T-helper 1 cell treated with Interleukin-12 subunit alpha and Interleukin-12 subunit beta and Interleukin-4 antibody, amounts not matched to agents 30 ng/mL and 1 ng/mL, for 36 hours (primary cell): ENCODE data around the gene MAPK8IP1. TPM values are rescaled to one million over a fixed set of nuclear protein-coding genes. Genes with fewer than 3 reads are reported as not detected.

Experiments used
- intact Hi-C: fragments of 100-400 bp; cut with micrococcal nuclease; formaldehyde crosslinking; loops from one replicate; pipeline ENCODE4 v1.15.1; 2024
- total RNA-seq: library from RNA; stranded (reverse); gene quantifications from 2 replicates; pipeline ENCODE4 v1.2.3, GENCODE V29; 2022

MAPK8IP1 gene
- total RNA-seq = 0.96 and 1.9 TPM in 2 replicates

GRCh38 chr11:45885274-45885920 is at the start of gene MAPK8IP1:
TSS of gene MAPK8IP1 (plus strand) at chr11:45885651. CDS start at chr11:45885821, 170 bp downstream.
- intact Hi-C loops = loop anchor here (1.0 kb wide), 5 partner anchors 14 to 80 kb away; partner anchors contain the start of genes CRY2 and SLC35C1

- intact Hi-C loops = no loop called here
Measured at GRCh38 chr11:45839204-45839603, 46.2 kb upstream of the MAPK8IP1 start.

- intact Hi-C loops = loop anchor here (10.0 kb wide), 2 partner anchors 755 to 1275 kb away; partner anchors contain the start of genes AMBRA1 and CD82
Measured at GRCh38 chr11:45840251-45840650, 45.2 kb upstream of the MAPK8IP1 start.

DNA sequence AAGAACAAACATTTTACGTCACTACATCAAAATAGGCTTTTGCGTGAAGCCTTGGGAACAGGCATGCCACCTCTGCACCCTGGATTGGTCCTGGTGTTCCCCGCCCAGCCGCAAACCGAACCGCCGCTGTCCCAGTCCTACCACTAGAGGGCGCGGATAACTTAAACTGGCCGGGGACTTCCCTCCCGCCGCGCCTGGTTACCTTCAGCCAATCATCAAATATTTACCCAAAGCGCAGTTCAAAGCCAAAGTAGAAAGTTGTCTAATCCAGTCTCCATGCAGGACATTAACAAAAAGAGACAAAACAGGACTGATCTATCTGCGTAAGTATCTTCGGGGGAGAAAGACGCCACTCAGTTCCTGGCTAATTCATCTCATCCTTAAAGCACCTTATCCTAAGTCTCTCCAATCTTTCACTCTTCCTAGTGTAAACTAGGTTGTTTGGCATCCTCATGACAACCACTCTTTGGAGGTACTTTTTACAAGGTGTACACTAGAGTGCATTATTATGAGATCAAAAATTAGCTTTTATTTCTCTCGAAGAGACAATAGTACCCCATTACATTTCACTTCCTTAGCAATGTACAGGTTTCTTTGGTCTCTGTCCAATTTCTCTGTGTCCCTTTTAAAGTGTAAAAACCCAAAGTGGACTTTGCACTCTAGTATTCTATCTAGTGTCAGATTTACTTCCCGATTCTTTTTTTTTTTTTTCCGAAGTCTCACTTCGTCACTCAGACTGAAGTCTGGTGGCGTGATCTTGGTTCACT is 42.1 kb upstream of the MAPK8IP1 start:
- intact Hi-C loops = loop anchor here (1.0 to 10.0 kb wide), 8 partner anchors 9 to 1279 kb away; partner anchors contain the start of genes AMBRA1, CD82, MAPK8IP1 and SLC35C1

GRCh38 chr11:45844822-45845578 is 40.5 kb upstream of the MAPK8IP1 start:
- intact Hi-C loops = loop anchor here (5.0 to 10.0 kb wide), 4 partner anchors 502 to 1797 kb away; partner anchors contain the start of genes AMBRA1, CD82, DGKZ and MTCH2

DNA sequence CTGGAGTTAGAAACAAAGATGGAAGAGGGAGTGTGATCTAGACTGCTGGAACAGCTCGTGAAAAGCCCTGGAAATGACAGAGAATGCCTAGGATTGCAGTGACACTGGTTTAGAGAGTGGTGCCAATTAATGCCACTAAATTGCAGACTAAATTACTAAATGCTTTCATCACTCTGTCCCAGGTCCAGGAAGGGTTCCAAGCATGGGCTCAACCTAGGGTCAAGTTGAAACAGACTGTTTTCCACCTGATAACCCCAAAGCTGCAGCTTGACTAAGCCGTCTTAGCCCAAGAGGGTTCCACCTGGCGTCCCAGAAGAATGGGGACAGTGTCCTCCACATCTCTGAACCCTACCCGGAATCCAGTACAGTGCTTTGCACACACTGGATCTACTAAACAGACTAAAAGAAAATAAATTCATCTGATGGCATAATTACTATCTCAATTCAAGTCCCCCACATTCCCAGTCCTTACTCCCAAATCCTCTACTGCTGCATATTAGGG is 39.2 kb upstream of the MAPK8IP1 start:
- intact Hi-C loops = loop anchor here (2.0 to 10.0 kb wide), 7 partner anchors 275 to 1796 kb away; partner anchors contain the start of genes AMBRA1, CD82, DGKZ and MTCH2

DNA sequence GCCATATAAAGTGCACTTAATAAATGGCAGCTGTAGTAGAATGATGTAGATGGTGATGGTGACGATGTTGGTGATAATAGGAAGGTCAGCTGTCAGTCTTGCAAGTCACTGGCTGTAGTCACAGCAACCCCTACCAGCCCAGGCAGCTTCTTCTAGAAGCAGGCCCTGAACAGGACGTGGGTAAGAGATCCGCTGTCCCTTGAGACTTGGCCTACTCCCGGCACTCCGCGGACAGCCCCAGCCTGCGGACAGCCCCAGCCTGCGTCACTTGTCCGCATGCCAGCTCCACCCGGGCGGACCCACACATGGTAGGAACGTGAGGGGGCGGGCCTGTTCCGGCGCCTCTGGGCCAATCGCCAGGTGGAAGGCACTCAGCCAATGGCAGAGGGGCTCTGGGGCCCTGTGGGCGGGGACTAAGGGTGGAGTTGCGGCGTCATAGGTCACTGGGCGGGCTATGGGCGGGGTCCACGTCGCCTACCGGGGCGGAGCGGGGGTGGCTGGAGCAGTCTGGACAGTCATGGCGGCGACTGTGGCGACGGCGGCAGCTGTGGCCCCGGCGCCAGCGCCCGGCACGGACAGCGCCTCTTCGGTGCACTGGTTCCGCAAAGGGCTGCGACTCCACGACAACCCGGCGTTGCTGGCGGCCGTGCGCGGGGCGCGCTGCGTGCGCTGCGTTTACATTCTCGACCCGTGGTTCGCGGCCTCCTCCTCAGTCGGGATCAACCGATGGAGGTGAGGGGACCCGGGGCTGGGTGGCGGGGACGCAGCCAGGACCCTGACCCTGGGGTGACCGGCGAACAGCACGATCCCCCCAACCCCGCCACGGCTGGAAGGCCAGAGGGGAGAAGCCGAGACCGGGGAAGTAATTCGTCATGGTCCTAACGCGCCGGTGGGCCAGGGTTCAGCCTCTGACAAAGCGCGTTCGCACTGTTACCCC is 38.2 kb upstream of the MAPK8IP1 start, which contains the start of gene CRY2:
CRY2 (plus strand) TSS at position 502 of the 937 bp plus-strand sequence; CDS start at position 518, 16 bp downstream.
- intact Hi-C loops = loop anchor here (1.0 to 10.0 kb wide), 12 partner anchors 38 to 1795 kb away; partner anchors contain the start of genes AMBRA1, CD82, DGKZ and MAPK8IP1

- intact Hi-C loops = loop anchor here (1.0 to 10.0 kb wide), 12 partner anchors 37 to 1794 kb away; partner anchors contain the start of genes AMBRA1, CD82, DGKZ and MAPK8IP1
Measured at GRCh38 chr11:45847911-45848316, 37.5 kb upstream of the MAPK8IP1 start.

GRCh38 chr11:45848654-45849081 is 36.8 kb upstream of the MAPK8IP1 start:
- intact Hi-C loops = loop anchor here (5.0 to 10.0 kb wide), 4 partner anchors 499 to 1794 kb away; partner anchors contain the start of genes AMBRA1, CD82, DGKZ and MTCH2

GRCh38 chr11:45850446-45850845 is 35.0 kb upstream of the MAPK8IP1 start:
- intact Hi-C loops = no loop called here

- intact Hi-C loops = no loop called here
Measured at GRCh38 chr11:45851228-45851627, 34.2 kb upstream of the MAPK8IP1 start.

DNA sequence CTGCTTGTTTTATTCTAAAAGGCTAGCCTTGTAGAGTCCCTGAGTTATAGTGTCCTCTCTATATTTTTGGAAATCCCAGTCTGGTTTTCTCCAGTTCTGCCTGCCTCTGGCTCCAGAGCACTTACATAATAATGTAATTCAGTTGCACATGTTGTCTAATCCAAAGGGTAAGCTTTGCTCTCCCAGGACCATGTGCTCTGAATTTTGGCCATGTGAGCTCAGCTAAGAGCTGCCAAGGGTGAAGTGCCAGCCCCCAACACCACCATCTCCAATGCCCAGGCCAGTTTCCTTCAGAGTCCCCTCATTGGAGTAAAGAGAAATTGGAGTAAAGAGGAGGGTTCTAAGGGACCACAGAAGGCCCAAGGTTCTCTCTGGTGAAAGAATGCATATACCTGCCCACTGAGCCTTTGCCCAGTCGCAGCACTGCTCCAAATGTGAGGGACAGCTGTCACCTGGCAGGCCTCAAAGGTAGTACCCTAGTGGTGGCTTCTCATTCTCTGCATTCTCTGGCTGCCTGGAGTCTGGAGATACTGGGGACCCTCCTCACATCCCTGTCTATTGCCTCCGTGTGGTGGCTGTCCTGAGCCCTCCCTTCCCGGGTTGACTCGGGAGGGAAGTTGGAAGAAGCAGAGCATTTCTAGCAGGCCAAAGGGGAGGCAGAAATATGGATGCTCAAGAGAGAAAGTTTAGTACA is 33.3 kb upstream of the MAPK8IP1 start:
- intact Hi-C loops = no loop called here

DNA sequence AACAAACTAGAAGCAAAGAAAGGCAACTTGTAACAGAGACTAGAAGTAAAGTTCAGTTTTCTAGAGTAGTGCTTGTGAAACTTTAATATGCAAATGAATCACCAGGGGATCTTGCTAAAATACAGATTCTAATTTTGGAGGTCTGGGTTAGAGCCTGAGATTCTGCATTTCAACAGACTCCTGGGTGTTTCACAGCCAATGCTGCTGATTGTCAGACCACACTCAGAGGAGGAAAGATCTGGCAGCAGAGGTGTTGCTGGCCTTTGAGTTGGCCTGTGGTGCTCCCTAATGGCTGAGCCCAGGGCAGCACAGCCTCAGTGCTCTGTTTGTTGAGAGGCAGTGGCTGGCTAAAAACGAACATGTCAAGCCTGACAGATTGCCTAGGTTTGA is 32.7 kb upstream of the MAPK8IP1 start:
- intact Hi-C loops = no loop called here

DNA sequence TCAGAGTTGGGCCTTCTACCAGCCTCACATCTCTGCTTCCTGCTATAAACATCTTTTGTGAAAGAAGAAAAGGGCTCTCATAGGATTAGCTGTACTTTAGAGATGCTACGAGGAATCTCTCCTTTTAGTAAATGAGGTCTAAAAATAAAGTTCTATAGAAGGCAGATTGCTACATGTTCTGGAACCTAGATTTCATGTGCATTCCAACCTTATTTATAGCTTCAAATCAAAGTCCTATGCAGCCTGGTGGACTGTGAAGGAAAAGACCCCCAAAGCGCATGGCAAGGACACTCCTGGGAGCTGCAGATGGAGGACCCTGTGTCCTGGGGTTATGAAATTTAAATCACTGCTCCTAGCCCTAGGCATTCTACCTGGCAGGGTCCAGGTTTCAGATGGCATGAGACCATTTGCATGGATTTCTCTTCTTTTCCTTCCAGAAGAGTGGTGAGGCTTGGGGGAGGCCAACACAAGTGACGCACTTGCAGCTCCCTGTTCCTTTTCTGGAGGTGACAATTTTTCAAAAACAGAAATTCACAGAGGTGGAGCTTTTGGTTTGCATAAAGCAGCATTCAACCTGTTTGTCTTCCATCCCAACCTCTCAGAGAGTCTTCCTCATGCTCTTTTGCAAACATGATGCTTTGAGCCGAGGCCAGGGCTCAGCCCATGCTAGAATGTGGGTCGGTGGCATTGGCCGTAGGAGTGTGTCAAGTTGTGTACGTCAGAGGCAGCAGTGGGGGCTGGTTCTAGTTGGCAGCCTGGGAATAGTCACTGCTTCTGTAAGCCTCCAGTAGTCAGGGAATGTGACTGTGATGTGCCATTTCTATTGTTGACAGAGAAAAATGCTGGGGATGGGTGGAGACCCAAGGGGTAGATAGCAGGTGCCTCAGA is 31.9 kb upstream of the MAPK8IP1 start:
- intact Hi-C loops = no loop called here

DNA sequence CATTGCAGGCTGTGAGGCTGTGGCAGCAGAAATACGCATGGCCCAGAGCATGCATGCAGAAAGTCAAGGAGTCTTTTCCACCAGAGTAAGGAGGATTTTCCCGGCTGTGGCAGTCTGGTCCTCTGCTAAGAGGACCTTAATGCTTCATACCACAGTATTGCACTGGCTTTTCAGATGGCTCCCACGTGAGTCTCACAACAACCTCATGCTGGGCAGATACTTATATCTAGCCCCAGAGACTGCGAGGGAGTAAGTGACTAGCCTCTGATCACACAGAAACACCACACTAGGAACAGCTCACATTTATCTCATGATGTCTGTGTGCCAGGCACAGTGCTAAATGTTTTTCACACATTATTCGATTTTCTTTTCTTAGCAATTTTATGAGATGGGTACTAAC is 30.1 kb upstream of the MAPK8IP1 start:
- intact Hi-C loops = no loop called here

DNA sequence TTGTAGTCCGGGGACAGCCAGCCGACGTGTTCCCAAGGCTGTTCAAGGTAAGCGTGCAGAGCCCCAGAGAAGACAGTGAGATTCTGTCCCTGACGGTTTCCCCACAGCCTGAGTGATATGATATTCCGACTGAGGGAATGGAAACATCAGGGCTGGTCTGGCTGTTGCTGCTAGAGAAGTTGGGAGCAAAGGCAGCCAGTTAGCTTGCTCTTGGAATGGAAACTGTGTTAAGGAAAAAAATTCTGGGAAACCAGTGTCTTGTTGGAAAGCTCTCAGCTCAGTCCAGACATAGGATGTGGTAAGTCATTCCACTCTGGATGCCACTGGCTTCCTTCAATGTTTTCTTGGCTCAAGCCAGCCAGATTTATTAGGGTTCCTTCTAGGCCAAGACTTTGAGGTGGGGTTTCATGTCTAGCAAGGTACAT is 29.4 kb upstream of the MAPK8IP1 start:
- intact Hi-C loops = no loop called here

- intact Hi-C loops = no loop called here
Measured at GRCh38 chr11:45857961-45858474, 27.4 kb upstream of the MAPK8IP1 start.
